MM.1S (cell line): Measurements from ENCODE around the gene IPMK.

Experiments used
- DNase-seq: peaks from one replicate; pipeline ENCODE4 v3.0.0-alpha.2; 2015
- H2AFZ ChIP-seq: fragments of 300-600 bp; sonication (generic); 2 replicates; pipeline ENCODE4 v1.6.0; 2016; ENCODE audit warnings: antibody characterized with exemption, low read length
- H3F3A ChIP-seq: fragments of 300-600 bp; sonication (generic); 2 replicates; pipeline ENCODE4 v1.6.1; 2016; ENCODE audit warnings: mild to moderate bottlenecking, antibody characterized with exemption, low read length, moderate library complexity, mixed read lengths; ENCODE audit not compliant: insufficient read depth
- H3K27ac ChIP-seq: fragments of 300-600 bp; sonication (generic); 2 replicates; pipeline ENCODE4 v1.5.1; 2016; ENCODE audit warnings: mild to moderate bottlenecking, low read length
- H3K27me3 ChIP-seq: fragments of 300-600 bp; sonication (generic); replicated peaks from 2 replicates; pipeline ENCODE4 v1.6.0; 2016; ENCODE audit warnings: low read length; ENCODE audit not compliant: insufficient read depth
- H3K36me3 ChIP-seq: fragments of 300-600 bp; sonication (generic); replicated peaks from 2 replicates; pipeline ENCODE4 v1.6.1; 2016; ENCODE audit warnings: mild to moderate bottlenecking, low read length, mixed read lengths; ENCODE audit not compliant: insufficient read depth
- H3K4me1 ChIP-seq: fragments of 300-600 bp; sonication (generic); 2 replicates; pipeline ENCODE4 v1.6.1; 2016; ENCODE audit warnings: low read length, mixed read lengths
- H3K4me2 ChIP-seq: fragments of 300-600 bp; sonication (generic); 2 replicates; pipeline ENCODE4 v1.6.0; 2016; ENCODE audit warnings: low read depth, low read length
- H3K4me3 ChIP-seq: fragments of 300-600 bp; sonication (generic); 2 replicates; pipeline ENCODE4 v1.5.1; 2016; ENCODE audit warnings: low read length, mixed read lengths
- H3K79me2 ChIP-seq: fragments of 300-600 bp; sonication (generic); 2 replicates; pipeline ENCODE4 v1.6.1; 2016; ENCODE audit warnings: mixed run types, low read length, mixed read lengths
- H3K9ac ChIP-seq: fragments of 300-600 bp; sonication (generic); 2 replicates; pipeline ENCODE4 v1.6.1; 2016; ENCODE audit warnings: low read length, mixed read lengths
- H3K9me2 ChIP-seq: fragments of 300-600 bp; sonication (generic); replicated peaks from 2 replicates; pipeline ENCODE4 v1.6.1; 2016; ENCODE audit warnings: mild to moderate bottlenecking, low read length, mixed read lengths; ENCODE audit not compliant: insufficient read depth
- H3K9me3 ChIP-seq: fragments of 300-600 bp; sonication (generic); replicated peaks from 2 replicates; pipeline ENCODE4 v1.6.1; 2016; ENCODE audit warnings: mild to moderate bottlenecking, low read length, mixed read lengths; ENCODE audit not compliant: insufficient read depth
- H4K20me1 ChIP-seq: fragments of 300-600 bp; sonication (generic); 2 replicates; pipeline ENCODE4 v1.6.1; 2016; ENCODE audit warnings: mild to moderate bottlenecking, low read length, moderate library complexity, mixed read lengths; ENCODE audit not compliant: insufficient read depth
- EZH2 ChIP-seq: fragments of 300-600 bp; sonication (generic); optimal IDR thresholded peaks from 2 replicates; pipeline ENCODE3; 2017; ENCODE audit warnings: low read depth, mild to moderate bottlenecking, antibody characterized with exemption, low read length, mixed read lengths
- EZH2phosphoT487 ChIP-seq: fragments of 300-600 bp; sonication (generic); IDR thresholded peaks from 2 replicates; pipeline ENCODE4 v1.6.1; 2018; ENCODE audit warnings: antibody characterized with exemption, low read length
- TF ChIP-seq, protein P1 (sequence below): fragments of 300-600 bp; sonication (generic); IDR thresholded peaks from 2 replicates; pipeline ENCODE4 v1.5.1; 2016; ENCODE audit warnings: antibody characterized with exemption, low read length, mixed read lengths

Gene IPMK

GRCh38 chr10:58307676-58308075 lies 40.0 kb upstream of the IPMK start:
- H3K4me1 ChIP-seq, result no peaks in the 10 kb centered on the region
- no peaks in the 10 kb centered on the region for H4K20me1 ChIP-seq
- H3K27me3 ChIP-seq, result no peaks in the 10 kb centered on the region
- no peak overlapping the region for H3K4me3 ChIP-seq
- H3K9me2 ChIP-seq, result no peaks in the 10 kb centered on the region
- H3K9me3 ChIP-seq, result no peaks in the 10 kb centered on the region
- no peaks in the 10 kb centered on the region for H3K36me3 ChIP-seq
- no peaks in the 10 kb centered on the region for H3F3A ChIP-seq
- H3K4me2 ChIP-seq, result no peak overlapping the region
- no peaks in the 10 kb centered on the region for H3K79me2 ChIP-seq
- H3K27ac ChIP-seq, result no peak overlapping the region
- no peak for DNase-seq
- no peak overlapping the region for H2AFZ ChIP-seq
- TF ChIP-seq EZH2phosphoT487, result no peak
- TF ChIP-seq, protein P1, sequence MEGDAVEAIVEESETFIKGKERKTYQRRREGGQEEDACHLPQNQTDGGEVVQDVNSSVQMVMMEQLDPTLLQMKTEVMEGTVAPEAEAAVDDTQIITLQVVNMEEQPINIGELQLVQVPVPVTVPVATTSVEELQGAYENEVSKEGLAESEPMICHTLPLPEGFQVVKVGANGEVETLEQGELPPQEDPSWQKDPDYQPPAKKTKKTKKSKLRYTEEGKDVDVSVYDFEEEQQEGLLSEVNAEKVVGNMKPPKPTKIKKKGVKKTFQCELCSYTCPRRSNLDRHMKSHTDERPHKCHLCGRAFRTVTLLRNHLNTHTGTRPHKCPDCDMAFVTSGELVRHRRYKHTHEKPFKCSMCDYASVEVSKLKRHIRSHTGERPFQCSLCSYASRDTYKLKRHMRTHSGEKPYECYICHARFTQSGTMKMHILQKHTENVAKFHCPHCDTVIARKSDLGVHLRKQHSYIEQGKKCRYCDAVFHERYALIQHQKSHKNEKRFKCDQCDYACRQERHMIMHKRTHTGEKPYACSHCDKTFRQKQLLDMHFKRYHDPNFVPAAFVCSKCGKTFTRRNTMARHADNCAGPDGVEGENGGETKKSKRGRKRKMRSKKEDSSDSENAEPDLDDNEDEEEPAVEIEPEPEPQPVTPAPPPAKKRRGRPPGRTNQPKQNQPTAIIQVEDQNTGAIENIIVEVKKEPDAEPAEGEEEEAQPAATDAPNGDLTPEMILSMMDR, result no peak
- no peak for TF ChIP-seq EZH2
- H3K9ac ChIP-seq, result no peak overlapping the region

DNA sequence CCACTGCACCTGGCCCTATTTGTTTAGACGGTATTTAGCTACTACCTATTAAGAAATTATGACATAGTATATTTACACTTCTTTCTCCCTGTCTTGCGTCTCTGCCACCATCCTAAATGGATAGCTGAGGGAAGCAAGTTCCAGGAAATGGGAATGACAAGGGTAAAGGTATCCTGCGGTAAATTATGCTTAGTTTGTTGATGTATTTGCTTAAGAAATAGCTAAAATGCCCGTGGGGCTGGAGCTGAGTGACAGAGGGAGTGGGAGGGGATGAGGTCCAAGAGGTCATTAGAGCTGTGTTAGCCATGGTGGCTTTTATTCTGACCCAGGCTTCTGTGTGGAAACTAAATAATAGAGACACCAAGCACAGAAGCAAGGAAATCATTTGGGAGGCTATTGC lies 38.1 kb upstream of the IPMK start:
- no peaks in the 10 kb centered on the region for H3K79me2 ChIP-seq
- TF ChIP-seq, protein P1, result no peak
- no peak for TF ChIP-seq EZH2
- TF ChIP-seq EZH2phosphoT487, result no peak
- H3K9me3 ChIP-seq, result no peaks in the 10 kb centered on the region
- H3K4me2 ChIP-seq, result no peak overlapping the region
- H4K20me1 ChIP-seq, result no peaks in the 10 kb centered on the region
- H3K4me1 ChIP-seq, result no peaks in the 10 kb centered on the region
- H3K4me3 ChIP-seq, result no peak overlapping the region
- H3K9ac ChIP-seq, result no peak overlapping the region
- H3K27me3 ChIP-seq, result no peaks in the 10 kb centered on the region
- no peaks in the 10 kb centered on the region for H3K36me3 ChIP-seq
- no peak overlapping the region for H2AFZ ChIP-seq
- no peak overlapping the region for H3K27ac ChIP-seq
- no peak for DNase-seq
- H3K9me2 ChIP-seq, result no peaks in the 10 kb centered on the region
- no peaks in the 10 kb centered on the region for H3F3A ChIP-seq

DNA sequence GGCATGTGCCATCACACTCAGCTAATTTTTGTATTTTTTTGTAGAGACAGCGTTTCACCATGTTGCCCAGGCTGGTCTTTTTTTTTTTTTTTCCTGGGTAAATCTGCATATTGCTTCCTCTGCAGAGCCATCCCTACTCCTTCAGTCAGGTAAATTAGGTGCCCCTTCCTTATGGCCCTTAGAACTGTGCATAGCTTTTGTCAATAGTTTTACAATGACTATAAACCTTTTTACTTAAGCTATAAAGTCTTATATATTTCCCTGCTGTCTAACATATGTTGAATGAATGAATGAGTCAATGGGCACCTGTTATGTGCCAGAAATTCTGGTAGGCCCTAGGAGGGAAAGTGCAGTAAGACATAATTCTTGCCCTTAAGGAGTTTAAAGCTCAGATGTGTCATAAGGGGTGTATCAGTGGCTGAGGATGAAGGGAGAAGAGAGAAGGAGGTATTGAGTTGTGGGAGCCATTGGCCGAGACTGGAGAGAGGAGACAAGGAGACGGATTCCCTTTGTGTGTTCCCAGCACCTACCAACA lies 36.5 kb upstream of the IPMK start:
- no peak for DNase-seq
- Histone ChIP-seq H4K20me1 (no peaks in the 10 kb centered on the region), H3K27ac (no peak overlapping the region), H3K4me2 (no peak overlapping the region), H3K79me2 (no peaks in the 10 kb centered on the region), H3K36me3 (no peaks in the 10 kb centered on the region), H3K4me1 (no peaks in the 10 kb centered on the region), H2AFZ (no peak overlapping the region), H3K4me3 (no peak overlapping the region), H3F3A (peaks cover 3% of the 10 kb centered on the region; the same call in 1 of the 2 replicates), H3K9me3 (no peaks in the 10 kb centered on the region), H3K9ac (no peak overlapping the region), H3K9me2 (no peaks in the 10 kb centered on the region), H3K27me3 (no peaks in the 10 kb centered on the region)
- TF ChIP-seq, protein P1, result no peak
- TF ChIP-seq EZH2 (no peak), EZH2phosphoT487 (no peak)
